Fibroblast of the aortic adventitia (primary cell): ENCODE results near the gene PGGHG. TPM values are rescaled to one million over a fixed set of nuclear protein-coding genes. Genes with fewer than 3 reads are reported as not detected.
"Not testable (repeated sequence)": the region's sequence is repeated elsewhere in the genome, so short reads cannot be mapped to it uniquely, and the experiment has no call there.

Experiments
- DNase-seq: peaks from one replicate; pipeline ENCODE4 v3.0.0-alpha.2; 2010; ENCODE audit warnings: low read depth
- H3K4me3 ChIP-seq: 2 replicates; pipeline ENCODE4 v1.5.1; 2011; ENCODE audit warnings: low read depth, mild to moderate bottlenecking, control low read depth, low read length, moderate library complexity
- total RNA-seq: library from RNA; depleted of rRNA; stranded (reverse); fragments of >200 nt; gene quantifications from 2 replicates; pipeline ENCODE4 v1.2.3, GENCODE V29; 2012; ENCODE audit warnings: low replicate concordance
- TF ChIP-seq, protein P1 (sequence below): IDR thresholded peaks from 2 replicates; pipeline ENCODE4 v1.5.1; 2011; ENCODE audit warnings: mild to moderate bottlenecking, low read length, control low read depth, inconsistent platforms; ENCODE audit not compliant: insufficient read depth

PGGHG gene
- total RNA-seq, 1 donor, result 6.9 TPM

DNA sequence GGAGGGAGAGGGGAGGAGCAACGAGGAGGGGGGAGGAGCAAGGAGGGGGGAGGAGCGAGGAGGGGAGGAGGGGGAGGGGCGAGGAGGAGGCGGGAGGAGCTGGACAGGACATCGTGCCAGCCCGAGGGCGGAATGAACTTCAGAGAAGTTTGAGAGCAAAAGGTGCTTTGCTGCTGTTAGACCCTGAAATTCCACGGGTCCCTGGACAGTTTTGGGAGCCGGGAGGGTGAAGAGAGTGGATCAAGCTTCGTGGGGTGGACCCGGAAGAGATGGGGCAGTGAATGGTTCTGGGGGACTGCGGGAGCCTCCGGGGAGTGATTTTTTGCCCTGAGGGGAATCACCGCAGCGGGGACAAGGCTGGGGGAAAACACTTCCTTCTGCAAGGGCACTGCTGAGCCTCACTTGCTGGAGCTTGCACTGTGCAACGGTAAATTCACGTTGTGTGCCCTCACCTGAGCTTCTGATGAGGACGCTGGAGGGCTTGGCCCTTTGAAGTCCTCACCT is 21.4 kb upstream of the PGGHG start:
- no peak for DNase-seq
- no peak overlapping the region for H3K4me3 ChIP-seq
- TF ChIP-seq, protein P1, sequence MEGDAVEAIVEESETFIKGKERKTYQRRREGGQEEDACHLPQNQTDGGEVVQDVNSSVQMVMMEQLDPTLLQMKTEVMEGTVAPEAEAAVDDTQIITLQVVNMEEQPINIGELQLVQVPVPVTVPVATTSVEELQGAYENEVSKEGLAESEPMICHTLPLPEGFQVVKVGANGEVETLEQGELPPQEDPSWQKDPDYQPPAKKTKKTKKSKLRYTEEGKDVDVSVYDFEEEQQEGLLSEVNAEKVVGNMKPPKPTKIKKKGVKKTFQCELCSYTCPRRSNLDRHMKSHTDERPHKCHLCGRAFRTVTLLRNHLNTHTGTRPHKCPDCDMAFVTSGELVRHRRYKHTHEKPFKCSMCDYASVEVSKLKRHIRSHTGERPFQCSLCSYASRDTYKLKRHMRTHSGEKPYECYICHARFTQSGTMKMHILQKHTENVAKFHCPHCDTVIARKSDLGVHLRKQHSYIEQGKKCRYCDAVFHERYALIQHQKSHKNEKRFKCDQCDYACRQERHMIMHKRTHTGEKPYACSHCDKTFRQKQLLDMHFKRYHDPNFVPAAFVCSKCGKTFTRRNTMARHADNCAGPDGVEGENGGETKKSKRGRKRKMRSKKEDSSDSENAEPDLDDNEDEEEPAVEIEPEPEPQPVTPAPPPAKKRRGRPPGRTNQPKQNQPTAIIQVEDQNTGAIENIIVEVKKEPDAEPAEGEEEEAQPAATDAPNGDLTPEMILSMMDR, result no peak

DNA sequence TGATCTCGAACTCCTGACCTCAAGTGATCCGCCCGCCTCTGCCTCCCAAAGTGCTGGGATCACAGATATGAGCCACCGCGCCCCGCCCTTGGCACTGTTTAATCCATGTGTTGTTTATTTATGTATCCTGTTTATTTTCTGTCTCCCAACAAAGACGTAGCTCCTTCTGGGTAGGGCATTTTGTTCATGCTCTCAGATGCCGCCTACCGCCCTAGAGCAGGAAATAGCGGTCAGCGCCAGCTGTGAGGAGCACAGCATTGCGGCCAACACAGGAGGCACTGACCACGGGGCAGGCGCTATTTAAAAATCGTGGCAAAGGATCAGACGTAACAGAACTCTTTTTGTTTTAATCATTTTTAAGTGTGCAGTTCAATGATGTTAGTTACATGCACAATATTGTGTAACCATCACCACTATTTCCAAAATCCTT is 20.2 kb upstream of the PGGHG start:
- H3K4me3 ChIP-seq, DNase-seq: not testable (repeated sequence)

DNA sequence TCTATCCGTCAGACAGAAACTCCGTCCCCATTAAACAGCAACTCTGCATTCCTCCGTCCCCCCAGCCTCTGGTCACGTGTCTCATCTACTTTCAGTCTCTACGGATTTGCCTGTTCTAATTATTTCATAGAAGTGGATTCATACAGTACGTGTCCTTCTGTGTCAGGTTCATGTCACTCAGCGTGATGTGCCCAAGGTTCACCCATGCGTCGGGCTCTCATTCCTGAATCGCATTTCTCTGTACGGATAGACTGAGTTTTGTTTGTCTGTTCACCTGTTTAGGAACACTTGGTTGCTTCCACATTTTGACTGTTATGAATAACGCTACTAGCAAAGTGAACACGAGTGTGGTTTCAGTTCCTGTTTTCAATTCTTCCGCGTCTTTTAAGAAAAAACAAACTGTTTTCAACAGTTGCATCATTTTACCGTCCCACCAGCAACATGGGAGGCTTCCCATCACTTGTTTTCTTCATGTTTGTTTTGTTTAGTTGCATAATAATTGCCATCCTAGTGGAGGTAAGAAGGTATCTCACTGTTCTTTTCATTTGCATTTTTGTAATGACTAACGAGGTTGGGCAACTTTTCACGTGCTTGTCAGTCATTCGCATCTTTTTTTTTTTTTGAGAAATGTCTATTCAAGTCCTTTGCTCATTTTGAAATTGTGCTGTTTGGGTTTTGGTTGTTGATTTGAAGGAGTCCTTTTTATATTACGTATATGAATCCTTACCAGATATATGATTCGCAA is 19.6 kb upstream of the PGGHG start:
- H3K4me3 ChIP-seq, result no peak overlapping the region
- DNase-seq, result no peak
- TF ChIP-seq, protein P1, result no peak

DNA sequence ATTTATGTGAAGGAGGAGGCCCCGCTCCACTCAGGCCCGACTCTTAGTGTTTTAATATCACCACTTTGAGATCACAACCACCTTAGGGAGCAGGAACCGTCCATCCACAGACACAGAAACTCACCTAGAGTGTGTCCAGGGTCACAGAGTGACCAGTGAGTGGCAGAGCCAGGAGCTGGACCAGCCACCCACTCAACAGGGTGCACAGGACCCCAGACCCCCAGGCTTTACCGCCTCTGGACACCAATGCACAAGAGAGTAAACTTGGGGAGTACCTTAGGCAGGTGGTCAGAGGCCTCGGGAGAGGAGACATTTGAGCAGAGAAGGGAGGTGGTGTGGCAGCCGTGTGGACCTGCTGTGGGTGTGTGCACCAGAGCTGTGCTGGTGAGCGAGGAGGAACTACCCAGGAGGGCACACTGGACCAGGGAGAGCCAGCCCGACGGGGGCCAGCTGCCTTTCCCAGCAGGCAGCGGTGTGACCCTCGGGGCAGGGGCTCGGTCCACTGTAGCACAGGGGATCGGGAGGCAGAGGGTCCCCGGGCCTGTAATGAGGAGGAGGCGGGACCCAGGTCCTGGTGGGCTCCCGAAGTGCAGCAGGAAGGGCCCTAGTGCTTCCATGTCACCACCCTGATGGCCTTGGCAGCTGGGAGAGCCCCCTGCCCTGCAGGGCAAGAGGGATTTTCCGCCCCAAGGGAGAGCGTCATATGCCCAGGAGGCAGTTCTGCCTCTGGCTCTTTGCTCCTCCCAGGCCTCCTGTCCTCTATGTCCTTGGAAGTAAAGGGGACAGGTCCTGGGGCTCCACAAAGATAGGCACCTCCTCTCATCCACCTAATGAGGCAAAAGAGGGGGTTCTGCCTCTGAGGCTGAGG is 18.2 kb upstream of the PGGHG start:
- TF ChIP-seq, protein P1, result no peak
- no peak overlapping the region for H3K4me3 ChIP-seq
- no peak for DNase-seq

DNA sequence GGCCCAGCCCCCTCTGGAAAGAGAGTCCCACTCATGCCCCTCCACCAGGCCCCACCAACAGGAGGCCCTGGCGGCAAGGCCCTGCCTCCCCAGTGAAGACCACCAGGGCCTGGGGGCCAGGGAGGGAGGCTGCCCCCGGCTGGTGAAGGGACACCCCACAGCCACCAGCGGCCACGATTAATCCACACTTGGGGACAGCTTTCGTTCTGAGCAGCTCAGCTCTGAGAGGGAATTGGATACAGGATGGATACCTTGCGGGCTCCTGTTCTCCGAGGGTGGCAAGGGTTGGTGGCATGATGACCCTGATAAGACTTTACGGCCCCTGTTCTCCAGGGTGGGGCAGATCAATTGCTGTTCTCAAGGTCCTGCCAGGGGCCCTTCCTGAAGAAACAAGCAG is 17.6 kb upstream of the PGGHG start:
- no peak overlapping the region for H3K4me3 ChIP-seq
- TF ChIP-seq, protein P1, result no peak
- no peak for DNase-seq

DNA sequence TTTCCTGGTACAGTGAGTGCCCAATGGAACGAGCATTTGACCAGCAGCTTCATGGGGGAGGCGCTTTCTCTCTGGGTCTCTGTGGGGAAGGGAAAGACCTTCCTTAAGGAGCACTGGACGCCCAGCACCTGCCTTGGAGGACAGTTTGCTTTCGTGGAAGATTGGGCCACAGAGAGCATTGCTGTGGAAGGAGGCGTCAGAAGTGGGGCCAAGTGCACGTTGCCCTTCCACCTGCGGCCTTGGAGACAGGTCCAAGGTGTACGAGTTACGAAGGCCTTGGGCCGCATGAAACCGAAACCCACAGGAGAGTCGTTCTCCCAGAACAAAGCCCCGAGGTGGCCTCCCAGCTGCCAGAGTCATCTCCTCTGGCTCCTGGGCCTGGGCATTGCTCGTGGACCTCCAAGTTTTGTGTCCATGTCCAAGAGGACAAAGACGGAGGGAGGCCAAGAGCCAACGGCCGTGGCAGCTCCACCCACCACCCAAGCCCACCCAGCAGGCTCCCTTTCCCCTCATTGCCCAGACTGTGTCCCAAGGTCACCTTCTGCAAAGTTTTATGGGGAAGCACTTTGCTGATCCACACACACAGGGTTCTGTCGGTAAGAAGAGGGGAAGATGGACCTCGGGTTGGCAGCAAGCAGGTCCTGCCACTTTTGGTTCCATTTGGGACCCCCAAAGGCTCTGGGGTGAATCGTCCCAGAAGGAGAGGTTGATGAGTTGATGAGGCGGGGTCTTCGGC is 16.6 kb upstream of the PGGHG start:
- H3K4me3 ChIP-seq, result no peak overlapping the region
- no peak for DNase-seq
- TF ChIP-seq, protein P1, result no peak

DNA sequence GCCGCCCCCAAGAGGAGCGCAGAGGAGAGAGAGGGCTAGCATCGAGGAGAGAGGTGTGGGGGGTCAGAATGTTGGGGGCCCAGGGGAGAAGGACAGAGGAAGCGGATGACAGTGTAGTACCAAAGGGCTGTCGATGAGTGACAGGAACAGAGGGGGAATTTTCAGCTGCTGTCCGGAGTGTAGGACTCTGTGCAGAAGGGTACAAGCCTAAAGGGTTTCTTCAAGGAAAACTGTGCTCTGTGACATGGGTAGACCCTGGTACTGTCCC is 16.1 kb upstream of the PGGHG start:
- DNase-seq, result no peak
- TF ChIP-seq, protein P1, result no peak
- no peak overlapping the region for H3K4me3 ChIP-seq
